ENCODE data around the gene SHTN1.

Gene SHTN1

GRCh38 chr10:116836902-116837523 lies 168.0 kb downstream of the SHTN1 start:
- no peak overlapping the region for H3K4me3 ChIP-seq (ENCODE audit: low read depth, low read length)
- DNase-seq (ENCODE audit: low read depth): no peak
- no peak for TF ChIP-seq CTCF (IDR thresholded peaks at IDR 0.05; ENCODE audit: insufficient read depth, low read depth, low read length, missing control alignments)

GRCh38 chr10:116836083-116836482 lies 168.9 kb downstream of the SHTN1 start:
- H3K4me3 ChIP-seq (ENCODE audit: low read depth, low read length): no peak overlapping the region
- DNase-seq (ENCODE audit: low read depth): no peak
- TF ChIP-seq CTCF (IDR thresholded peaks at IDR 0.05; ENCODE audit: insufficient read depth, low read depth, low read length, missing control alignments): no peak

GRCh38 chr10:116835658-116836057 lies 169.3 kb downstream of the SHTN1 start:
- no peak overlapping the region for H3K4me3 ChIP-seq (ENCODE audit: low read depth, low read length)
- no peak for TF ChIP-seq CTCF (IDR thresholded peaks at IDR 0.05; ENCODE audit: insufficient read depth, low read depth, low read length, missing control alignments)
- DNase-seq (ENCODE audit: low read depth): no peak

- no peak for TF ChIP-seq CTCF (IDR thresholded peaks at IDR 0.05; ENCODE audit: insufficient read depth, low read depth, low read length, missing control alignments)
- H3K4me3 ChIP-seq (ENCODE audit: low read depth, low read length): no peak overlapping the region
- DNase-seq (ENCODE audit: low read depth): no peak
These were observed 170.7 kb downstream of the SHTN1 start for GRCh38 chr10:116833986-116834985.

GRCh38 chr10:116831790-116832189 lies 173.2 kb downstream of the SHTN1 start:
- no peak overlapping the region for H3K4me3 ChIP-seq (ENCODE audit: low read depth, low read length)
- TF ChIP-seq CTCF (IDR thresholded peaks at IDR 0.05; ENCODE audit: insufficient read depth, low read depth, low read length, missing control alignments): no peak
- no peak for DNase-seq (ENCODE audit: low read depth)
